HG03457 (cell line): ENCODE results near the gene GJB1.

Experiments
- ATAC-seq: cut with Tn5 transposase; IDR thresholded peaks from one replicate; pipeline ENCODE4 v1.9.1; 2021; ENCODE audit warnings: moderate number of reproducible peaks; ENCODE audit not compliant: unreplicated experiment

The GJB1 gene

DNA sequence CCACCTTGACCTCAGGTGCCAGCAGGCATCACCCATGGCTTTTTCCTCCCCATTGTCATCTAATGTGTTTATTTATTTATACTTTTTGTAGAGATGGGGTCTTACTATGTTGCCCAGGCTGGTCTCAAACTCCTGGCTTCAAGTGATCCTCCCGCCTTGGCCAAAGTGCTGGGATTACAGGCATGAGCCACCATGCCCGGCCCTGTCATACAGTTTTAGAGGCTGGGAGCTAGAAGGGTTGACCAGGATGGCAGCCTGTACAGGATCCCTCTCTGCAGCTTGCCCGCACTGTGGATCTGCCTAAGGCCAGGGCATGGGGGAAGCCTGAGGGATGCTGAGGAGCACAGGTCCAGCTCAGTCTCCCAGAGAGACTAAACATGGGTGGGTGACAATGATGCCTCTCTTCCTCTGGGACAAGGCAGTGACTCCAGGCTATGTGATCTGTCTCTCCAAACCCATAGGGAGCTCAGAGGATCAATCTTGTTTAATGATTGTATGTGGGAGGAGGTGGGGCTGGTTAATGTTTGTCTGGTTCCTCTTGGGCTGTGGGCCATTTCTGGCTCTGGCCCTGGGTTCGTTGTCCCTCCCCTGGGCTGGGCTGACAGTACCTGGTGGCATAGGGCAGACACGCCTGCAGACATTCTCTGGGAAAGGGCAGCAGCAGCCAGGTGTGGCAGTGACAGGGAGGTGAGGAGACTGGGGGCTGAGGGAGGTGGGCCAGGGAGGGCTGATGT lies 8.3 kb upstream of the GJB1 start:
- no peak for ATAC-seq

DNA sequence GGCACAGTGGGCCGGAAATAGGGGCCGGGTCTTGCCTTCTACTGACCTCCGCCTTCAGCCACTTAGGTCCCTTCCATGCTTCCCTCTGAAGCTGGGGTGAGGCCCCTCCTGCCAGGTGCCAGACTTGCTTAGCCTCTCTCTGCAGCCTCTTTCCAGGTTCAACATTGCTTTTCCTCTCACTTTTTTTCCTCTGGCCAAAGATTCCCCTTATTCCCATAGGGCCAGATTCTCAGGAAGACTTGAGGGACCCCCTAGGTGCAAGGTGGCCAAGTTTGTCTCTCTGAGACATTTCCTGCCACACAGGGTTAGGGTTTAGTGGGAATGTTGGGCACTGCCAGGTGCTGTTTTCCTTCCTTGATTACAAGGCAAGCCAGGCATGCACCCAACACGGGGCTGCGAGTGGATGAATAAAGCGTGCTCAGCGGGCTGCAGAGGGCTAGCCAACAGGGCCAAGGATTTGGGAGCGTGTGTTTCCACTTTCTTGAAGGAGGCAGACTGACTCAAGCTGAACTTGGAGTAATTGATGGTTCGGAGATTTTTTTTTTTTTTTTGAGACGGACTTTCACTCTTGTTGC lies 7.6 kb upstream of the GJB1 start:
- ATAC-seq, result no peak

GRCh38 chrX:71216485-71216884 lies 6.5 kb upstream of the GJB1 start:
- ATAC-seq, result no peak

DNA sequence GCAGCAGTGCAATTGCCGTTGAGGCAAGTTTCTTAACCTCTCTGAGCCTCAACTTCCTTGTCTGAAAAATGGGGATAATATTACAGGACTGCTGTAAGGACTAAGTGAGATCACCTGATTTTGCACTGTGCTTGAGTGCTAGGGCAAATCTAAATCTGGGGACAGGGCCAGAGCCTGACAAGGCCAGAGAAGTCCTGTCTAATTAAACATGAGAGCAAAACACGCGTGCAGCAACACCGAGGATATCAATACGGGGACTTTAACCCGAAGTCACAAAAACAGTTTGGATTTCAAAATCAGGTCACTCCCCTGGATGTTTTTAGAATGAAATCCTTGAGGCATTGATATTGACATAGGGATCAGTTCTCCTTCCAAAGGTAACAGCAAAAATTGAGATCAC lies 5.7 kb upstream of the GJB1 start:
- ATAC-seq, result no peak

- no peak for ATAC-seq
Observed at GRCh38 chrX:71221145-71221544, 1.9 kb upstream of the GJB1 start.

DNA sequence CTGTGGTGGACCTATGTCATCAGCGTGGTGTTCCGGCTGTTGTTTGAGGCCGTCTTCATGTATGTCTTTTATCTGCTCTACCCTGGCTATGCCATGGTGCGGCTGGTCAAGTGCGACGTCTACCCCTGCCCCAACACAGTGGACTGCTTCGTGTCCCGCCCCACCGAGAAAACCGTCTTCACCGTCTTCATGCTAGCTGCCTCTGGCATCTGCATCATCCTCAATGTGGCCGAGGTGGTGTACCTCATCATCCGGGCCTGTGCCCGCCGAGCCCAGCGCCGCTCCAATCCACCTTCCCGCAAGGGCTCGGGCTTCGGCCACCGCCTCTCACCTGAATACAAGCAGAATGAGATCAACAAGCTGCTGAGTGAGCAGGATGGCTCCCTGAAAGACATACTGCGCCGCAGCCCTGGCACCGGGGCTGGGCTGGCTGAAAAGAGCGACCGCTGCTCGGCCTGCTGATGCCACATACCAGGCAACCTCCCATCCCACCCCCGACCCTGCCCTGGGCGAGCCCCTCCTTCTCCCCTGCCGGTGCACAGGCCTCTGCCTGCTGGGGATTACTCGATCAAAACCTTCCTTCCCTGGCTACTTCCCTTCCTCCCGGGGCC lies 1.2 kb downstream of the GJB1 start:
- no peak for ATAC-seq

DNA sequence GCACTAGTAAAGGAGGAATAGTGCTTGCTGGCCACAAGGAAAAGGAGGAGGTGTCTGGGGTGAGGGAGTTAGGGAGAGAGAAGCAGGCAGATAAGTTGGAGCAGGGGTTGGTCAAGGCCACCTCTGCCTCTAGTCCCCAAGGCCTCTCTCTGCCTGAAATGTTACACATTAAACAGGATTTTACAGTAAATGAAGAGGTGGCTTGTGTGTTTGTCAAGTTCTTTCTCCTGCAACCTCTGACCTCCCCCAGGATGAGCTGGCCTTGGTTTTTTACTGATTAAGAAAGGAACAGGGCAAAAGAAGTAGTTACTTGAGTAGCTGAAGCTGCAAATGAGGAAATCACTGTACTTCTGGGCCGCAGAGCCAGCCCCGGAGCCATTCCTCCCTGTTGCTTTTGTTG lies 2.0 kb downstream of the GJB1 start:
- ATAC-seq, result no peak

- ATAC-seq, result no peak
Observed at GRCh38 chrX:71225676-71226075, 2.7 kb downstream of the GJB1 start.

DNA sequence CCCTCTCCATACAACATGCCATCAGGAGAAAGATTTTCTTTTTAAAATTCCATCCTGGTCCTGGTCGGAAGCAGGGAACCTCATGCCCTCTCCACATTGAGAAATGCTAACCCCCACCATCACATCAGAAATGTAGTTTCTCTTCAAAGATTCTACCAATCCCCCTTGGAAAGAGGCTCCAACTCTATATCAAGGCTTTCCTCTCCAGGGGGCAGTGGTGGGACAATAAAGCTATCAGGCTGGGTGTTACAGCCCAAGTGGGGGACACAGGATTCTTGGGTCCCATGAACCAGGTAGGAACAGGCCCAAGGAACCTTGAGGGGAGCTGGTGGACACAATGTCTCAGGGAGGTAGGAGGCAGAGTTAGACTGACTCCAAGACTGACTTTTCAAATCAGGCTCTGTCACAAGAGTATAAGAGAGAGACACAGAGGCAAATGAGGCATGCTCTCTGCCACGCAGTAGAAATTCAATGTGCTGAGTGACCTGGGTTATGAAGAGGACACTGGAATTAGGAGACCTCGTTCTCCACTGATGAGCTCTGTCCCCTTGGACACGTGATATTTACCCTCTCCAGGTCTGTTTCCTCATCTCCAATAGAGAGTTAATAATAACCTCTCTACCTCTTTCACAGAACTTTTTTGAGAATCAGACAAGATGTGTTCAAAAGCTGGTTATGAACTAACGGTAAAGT lies 4.5 kb downstream of the GJB1 start:
- ATAC-seq, result no peak

- no peak for ATAC-seq
Observed at GRCh38 chrX:71228063-71228642, 5.1 kb downstream of the GJB1 start.

GRCh38 chrX:71235482-71235881 lies 12.5 kb downstream of the GJB1 start:
- ATAC-seq, result no peak

GRCh38 chrX:71236836-71237235 lies 13.8 kb downstream of the GJB1 start:
- no peak for ATAC-seq

DNA sequence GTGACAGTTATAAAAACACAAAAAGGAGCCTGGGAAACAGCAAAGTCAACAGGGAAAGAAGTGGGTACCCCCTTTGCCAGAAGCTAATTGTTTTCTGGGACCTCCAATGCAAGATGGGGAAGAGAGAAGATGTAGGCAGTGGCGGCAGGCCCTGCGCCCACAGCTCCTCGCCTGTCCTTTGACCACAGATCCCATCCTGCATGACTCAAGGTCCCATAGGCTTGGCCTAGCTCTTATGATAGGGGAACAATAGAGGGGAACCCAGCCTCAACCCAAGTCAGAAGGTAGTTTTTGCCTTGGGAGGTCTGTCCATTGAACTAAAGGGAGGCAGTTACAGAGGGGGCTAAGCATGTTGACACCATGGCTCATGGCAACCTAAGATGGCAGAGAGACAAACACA lies 16.8 kb downstream of the GJB1 start:
- ATAC-seq, result no peak

GRCh38 chrX:71241301-71241700 lies 18.3 kb downstream of the GJB1 start:
- ATAC-seq, result no peak

- ATAC-seq, result no peak
Observed at GRCh38 chrX:71244359-71245128, 21.5 kb downstream of the GJB1 start.

GRCh38 chrX:71245159-71245558 lies 22.1 kb downstream of the GJB1 start:
- ATAC-seq, result no peak

- no peak for ATAC-seq
Observed at GRCh38 chrX:71250841-71251240, 27.8 kb downstream of the GJB1 start.

DNA sequence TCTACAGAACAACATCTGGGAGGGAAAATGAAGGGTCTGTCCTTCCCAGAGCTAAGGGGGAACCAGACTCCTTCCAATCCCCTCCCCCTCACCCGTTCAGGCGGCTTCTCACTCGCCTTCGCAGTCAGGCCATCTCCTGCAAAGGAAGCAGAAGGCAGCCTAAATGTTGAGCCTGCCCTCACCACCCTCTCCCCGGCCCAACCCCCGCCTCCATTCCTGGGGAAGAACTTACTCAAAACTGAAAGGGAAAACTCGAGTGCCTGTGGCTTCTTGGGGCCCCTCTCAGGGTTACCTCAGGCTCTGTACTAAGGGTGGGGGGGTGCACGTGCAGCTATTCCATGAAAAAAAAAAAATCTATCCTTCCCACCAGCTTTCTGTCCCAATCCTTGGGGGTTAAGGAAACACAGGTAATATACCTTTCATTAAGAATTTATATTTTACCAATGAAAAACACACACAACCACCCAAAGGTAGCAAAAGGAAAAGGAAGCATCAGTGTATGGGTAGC lies 28.5 kb downstream of the GJB1 start:
- no peak for ATAC-seq

GRCh38 chrX:71252221-71252620 lies 29.2 kb downstream of the GJB1 start:
- no peak for ATAC-seq

DNA sequence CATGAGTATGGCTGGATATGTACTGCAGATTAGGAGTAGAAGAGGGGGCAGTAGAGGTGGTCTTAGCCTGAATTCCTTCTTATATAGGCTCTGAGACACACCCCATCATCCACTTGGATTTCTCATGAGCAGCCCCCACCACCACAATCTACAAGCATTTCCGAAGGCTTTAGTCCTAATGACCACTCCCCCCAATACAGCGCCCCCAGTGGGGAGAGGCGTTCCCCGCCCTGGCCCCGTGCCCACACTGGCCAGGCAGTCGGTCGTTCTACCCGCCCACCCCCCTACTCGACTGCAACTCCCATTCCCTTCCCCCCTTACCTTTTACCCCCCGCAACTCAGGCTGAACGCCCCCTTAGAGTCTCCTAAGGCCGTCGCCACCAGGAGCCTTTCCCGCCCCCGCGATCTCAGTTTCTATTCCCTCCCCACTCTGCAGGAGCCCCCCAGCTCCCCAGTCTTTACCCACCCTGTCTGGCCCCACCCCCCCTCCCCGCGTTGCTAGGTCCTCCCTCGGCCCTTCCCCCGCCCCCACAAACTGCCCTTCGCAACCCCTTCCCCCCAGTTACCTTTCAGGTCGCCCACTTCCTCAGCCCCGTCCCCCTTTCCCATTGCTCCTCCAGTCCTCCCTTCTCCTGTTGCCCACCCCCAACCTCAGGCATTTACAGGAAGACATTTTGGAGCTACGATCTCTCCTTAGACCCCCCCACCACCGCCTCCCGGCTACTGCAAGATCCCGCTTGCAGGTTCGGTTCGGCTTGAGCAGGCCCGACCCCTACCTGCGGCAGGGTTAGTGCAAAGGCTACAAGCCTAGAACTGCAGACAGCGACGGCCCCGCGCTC lies 30.4 kb downstream of the GJB1 start:
- ATAC-seq, result no peak
